ENCODE data around the gene TRIP12. TPM values are rescaled to one million over a fixed set of nuclear protein-coding genes. Genes with fewer than 3 reads are reported as not detected.
A peak's percentile ranks its signal among the peaks of the same experiment; 100 is the strongest.

TRIP12 gene
- total RNA-seq, 2 donors from 2014 or later, result 127 to 160 TPM

DNA sequence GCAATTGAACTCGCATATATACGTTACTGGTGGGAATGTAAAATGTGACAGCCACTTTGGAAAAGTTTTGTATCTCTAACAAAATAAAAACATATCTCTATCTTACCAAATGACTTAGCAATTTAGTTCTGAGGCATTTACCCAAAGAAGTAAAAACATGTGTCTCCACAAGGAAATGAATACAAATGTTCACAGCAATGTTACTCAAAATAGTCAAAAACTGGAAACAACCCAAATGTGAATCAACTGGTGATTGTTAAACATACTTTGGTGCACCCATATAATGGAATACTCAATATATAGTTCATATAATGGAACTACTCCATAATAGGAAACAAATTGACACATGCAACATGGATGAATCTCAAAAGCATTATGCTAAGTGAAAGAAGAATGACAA is 137.0 kb downstream of the TRIP12 start:
- no peak for DNase-seq (ENCODE audit: low spot score)
- Histone ChIP-seq H3K27ac (no peak overlapping the region), H3K9me3 (no peaks in the 10 kb centered on the region), H3K4me3 (no peak overlapping the region), H3K27me3 (replicated peaks; ENCODE audit: insufficient read depth) (no peaks in the 10 kb centered on the region), H3K4me1 (ENCODE audit: control insufficient read depth in 1 of 2, low read depth in 2 of 2) (peaks cover 12 to 26% of the 10 kb centered on the region in 2 donors), H3K36me3 (peaks cover 6% of the 10 kb centered on the region)
- TF ChIP-seq, protein P1, sequence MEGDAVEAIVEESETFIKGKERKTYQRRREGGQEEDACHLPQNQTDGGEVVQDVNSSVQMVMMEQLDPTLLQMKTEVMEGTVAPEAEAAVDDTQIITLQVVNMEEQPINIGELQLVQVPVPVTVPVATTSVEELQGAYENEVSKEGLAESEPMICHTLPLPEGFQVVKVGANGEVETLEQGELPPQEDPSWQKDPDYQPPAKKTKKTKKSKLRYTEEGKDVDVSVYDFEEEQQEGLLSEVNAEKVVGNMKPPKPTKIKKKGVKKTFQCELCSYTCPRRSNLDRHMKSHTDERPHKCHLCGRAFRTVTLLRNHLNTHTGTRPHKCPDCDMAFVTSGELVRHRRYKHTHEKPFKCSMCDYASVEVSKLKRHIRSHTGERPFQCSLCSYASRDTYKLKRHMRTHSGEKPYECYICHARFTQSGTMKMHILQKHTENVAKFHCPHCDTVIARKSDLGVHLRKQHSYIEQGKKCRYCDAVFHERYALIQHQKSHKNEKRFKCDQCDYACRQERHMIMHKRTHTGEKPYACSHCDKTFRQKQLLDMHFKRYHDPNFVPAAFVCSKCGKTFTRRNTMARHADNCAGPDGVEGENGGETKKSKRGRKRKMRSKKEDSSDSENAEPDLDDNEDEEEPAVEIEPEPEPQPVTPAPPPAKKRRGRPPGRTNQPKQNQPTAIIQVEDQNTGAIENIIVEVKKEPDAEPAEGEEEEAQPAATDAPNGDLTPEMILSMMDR (IDR thresholded peaks at IDR 0.05), result no peak
- no peak for ATAC-seq (ENCODE audit: insufficient number of reproducible peaks, low FRiP score, low read depth)

DNA sequence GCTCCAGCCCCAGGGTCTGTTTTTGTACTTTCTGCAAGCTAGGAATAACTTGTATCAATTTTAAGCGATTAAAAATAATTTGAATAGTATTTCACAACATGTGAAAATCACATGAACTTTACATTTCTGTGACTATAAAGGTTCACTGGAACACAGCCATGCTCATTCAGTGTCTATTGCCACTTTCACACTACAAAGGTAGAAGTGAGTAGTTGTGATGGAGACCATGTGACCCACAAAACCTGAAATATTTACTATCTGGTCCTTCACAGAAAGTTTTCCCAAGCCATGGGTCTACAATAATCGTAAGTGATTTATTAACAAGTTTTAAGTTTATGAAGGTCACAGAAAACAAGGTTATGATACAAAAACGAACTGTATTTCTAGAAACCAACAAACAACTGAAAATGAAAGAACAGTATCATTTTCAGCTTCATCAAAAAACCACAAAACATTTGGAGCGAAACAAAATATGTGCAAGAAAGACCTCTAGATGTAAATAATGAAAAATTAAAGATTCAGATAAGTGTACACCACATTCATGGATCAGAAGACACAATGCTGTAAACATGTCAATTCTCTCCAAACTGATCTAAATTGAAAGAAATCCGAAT is 138.6 kb downstream of the TRIP12 start:
- TF ChIP-seq, protein P1 (IDR thresholded peaks at IDR 0.05), result no peak
- H3K36me3 ChIP-seq, result peaks cover 3% of the 10 kb centered on the region
- H3K27me3 ChIP-seq (replicated peaks; ENCODE audit: insufficient read depth), result no peaks in the 10 kb centered on the region
- ATAC-seq (ENCODE audit: insufficient number of reproducible peaks, low FRiP score, low read depth), result no peak
- peaks cover 12 to 26% of the 10 kb centered on the region in 2 donors for H3K4me1 ChIP-seq (ENCODE audit: control insufficient read depth in 1 of 2, low read depth in 2 of 2)
- H3K4me3 ChIP-seq, result no peak overlapping the region
- DNase-seq (ENCODE audit: low spot score), result no peak
- H3K9me3 ChIP-seq, result no peaks in the 10 kb centered on the region
- no peak overlapping the region for H3K27ac ChIP-seq

DNA sequence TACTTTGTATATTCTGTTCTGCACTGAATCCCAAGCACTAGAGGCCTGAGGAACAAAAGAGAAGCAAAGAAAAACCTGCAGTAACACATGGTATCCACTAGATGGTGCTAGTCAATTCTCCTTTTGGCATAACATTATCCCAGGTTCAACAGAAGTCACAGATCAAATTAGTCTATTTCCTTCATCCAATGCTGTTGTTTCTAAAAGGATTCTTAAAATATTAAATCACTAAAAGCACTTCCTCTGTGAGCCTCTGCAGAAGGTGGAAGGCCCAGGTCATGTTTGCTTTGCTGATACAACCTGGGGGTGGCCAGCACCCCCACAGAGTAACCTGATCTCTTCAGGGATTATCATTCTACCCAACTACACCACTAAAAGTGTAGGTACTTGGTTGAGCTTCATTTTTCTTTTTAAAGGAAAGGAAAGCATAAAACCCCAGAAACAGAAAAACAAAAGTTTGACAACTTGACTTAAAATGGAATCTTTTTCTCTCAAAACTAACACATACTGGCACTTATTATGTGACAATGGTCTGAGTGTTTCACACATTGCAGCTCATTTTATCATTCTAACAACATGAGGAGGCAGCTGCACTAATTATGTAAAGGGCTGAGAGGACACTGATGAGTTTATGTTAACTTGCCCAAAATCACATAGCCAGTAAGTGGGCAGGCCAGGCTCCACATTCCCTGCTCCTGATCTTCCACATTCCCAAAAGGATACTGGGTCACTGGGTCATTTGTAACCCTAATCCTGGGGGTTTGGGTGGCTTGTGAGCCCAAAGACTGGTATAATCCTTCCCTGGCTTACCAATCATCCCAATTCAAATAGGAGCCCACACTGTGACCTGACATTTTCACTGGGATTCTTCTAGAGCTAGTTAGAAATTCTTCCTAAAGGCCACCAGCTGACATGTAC is 140.7 kb downstream of the TRIP12 start:
- peaks cover 15% of the 10 kb centered on the region for H3K36me3 ChIP-seq
- no peaks in the 10 kb centered on the region for H3K27me3 ChIP-seq (replicated peaks; ENCODE audit: insufficient read depth)
- no peak overlapping the region for H3K27ac ChIP-seq
- TF ChIP-seq, protein P1 (IDR thresholded peaks at IDR 0.05), result peak; percentile 81
- ATAC-seq (ENCODE audit: insufficient number of reproducible peaks, low FRiP score, low read depth) (peak; percentile 36), DNase-seq (ENCODE audit: low spot score) (no peak)
- H3K9me3 ChIP-seq, result no peaks in the 10 kb centered on the region
- H3K4me1 ChIP-seq (ENCODE audit: control insufficient read depth in 1 of 2, low read depth in 2 of 2), result peaks cover 8 to 17% of the 10 kb centered on the region in 2 donors
- no peak overlapping the region for H3K4me3 ChIP-seq

DNA sequence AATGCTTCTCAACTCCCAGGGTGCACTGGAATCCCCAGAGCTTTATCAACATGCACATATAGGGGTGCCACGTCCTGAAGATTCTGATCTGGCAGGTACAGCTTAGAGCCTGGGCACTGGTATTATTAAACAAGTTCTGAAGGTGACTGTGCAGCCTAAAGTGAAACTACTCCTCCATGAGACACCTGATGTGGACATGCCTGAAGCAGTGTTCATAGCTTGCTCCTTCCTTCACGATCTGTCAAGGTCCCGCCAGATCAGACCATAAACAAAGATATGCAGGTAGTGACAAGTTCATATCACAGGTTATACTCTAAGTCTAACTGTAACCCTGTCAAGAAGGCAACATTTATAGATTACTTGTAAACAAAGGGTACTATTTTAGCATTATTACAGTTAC is 142.2 kb downstream of the TRIP12 start:
- Histone ChIP-seq H3K36me3 (peaks cover 20% of the 10 kb centered on the region), H3K27me3 (replicated peaks; ENCODE audit: insufficient read depth) (no peaks in the 10 kb centered on the region), H3K4me1 (ENCODE audit: control insufficient read depth in 1 of 2, low read depth in 2 of 2) (peaks cover 7 to 12% of the 10 kb centered on the region in 2 donors), H3K4me3 (no peak overlapping the region), H3K9me3 (no peaks in the 10 kb centered on the region), H3K27ac (no peak overlapping the region)
- DNase-seq (ENCODE audit: low spot score) (no peak), ATAC-seq (ENCODE audit: insufficient number of reproducible peaks, low FRiP score, low read depth) (no peak)
- TF ChIP-seq, protein P1 (IDR thresholded peaks at IDR 0.05), result no peak

DNA sequence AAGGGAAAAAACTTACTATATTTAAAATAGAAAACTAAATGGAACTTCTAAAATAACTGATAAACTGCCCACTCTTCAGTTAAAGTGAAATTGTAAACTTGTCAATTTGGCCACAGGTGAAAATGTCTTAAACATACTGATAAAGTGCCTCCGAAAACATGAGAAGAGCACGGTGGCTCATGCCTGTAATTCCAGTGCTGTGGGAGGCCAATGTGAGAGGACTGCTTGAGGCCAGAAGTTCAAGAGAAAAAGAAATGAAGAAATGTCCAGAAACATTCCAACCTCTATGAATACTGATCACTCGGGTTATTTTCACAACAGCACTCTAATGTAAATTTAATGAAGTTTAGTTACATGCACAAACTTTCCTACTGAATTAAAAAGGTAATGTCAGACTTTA is 144.1 kb downstream of the TRIP12 start:
- Histone ChIP-seq H3K4me3 (no peak overlapping the region), H3K36me3 (peaks cover 34% of the 10 kb centered on the region), H3K27me3 (replicated peaks; ENCODE audit: insufficient read depth) (no peaks in the 10 kb centered on the region), H3K9me3 (no peaks in the 10 kb centered on the region), H3K4me1 (ENCODE audit: control insufficient read depth in 1 of 2, low read depth in 2 of 2) (peaks cover 5 to 8% of the 10 kb centered on the region in 2 donors), H3K27ac (no peak overlapping the region)
- ATAC-seq (ENCODE audit: insufficient number of reproducible peaks, low FRiP score, low read depth), result no peak
- TF ChIP-seq, protein P1 (IDR thresholded peaks at IDR 0.05), result no peak
- DNase-seq (ENCODE audit: low spot score), result no peak
